Keratinocyte (primary cell): ENCODE results near the gene DOK5. TPM values are rescaled to one million over a fixed set of nuclear protein-coding genes. Genes with fewer than 3 reads are reported as not detected.
"Not testable (repeated sequence)": the region's sequence is repeated elsewhere in the genome, so short reads cannot be mapped to it uniquely, and the experiment has no call there.

ENCODE experiments used
- DNase-seq: peaks from one replicate; pipeline ENCODE4 v3.0.0-alpha.2; 2011; ENCODE audit warnings: low read depth, missing footprints, low spot score
- FAIRE-seq: peaks from 2 replicates; lab custom pipeline; 2011; peaks lifted over from hg19 to GRCh38; lab: Jason Lieb, UNC
- H2AFZ ChIP-seq: 2 replicates; pipeline ENCODE4 v1.6.0; 2012; ENCODE audit warnings: low read length, control low read depth, inconsistent platforms; ENCODE audit not compliant: control insufficient read depth
- H3K27ac ChIP-seq: 2 replicates; pipeline ENCODE4 v1.5.1; 2011; ENCODE audit warnings: low read length; ENCODE audit not compliant: control insufficient read depth, insufficient read depth
- H3K27me3 ChIP-seq: 3 replicates; pipeline ENCODE4 v1.6.0; 2011; ENCODE audit warnings: low read length; ENCODE audit not compliant: control insufficient read depth, insufficient read depth; ENCODE audit errors: extremely low read depth
- H3K36me3 ChIP-seq, 2 experiments: 2 replicates in 1 of 2; 3 replicates in 1 of 2; pipeline ENCODE4 v1.5.1; 2011; ENCODE audit warnings: low read length in 2 of 2, mild to moderate bottlenecking in 1 of 2; ENCODE audit not compliant: control insufficient read depth in 2 of 2, insufficient read depth in 2 of 2; ENCODE audit errors: extremely low read depth in 1 of 2
- H3K4me1 ChIP-seq: 3 replicates; pipeline ENCODE4 v1.5.1; 2011; ENCODE audit warnings: low read length; ENCODE audit not compliant: control insufficient read depth, insufficient read depth; ENCODE audit errors: extremely low read depth
- H3K4me2 ChIP-seq: 3 replicates; pipeline ENCODE4 v1.6.0; 2011; ENCODE audit warnings: low read depth, low read length; ENCODE audit not compliant: control insufficient read depth, insufficient read depth; ENCODE audit errors: extremely low read depth
- H3K4me3 ChIP-seq, 3 experiments: fragments of 200-600 bp in 1 of 3; sonication (generic) in 1 of 3; 2 replicates in 2 of 3; 3 replicates in 1 of 3; pipeline ENCODE4 v1.5.1; 2011 to 2016; ENCODE audit warnings: low read length in 3 of 3, mild to moderate bottlenecking in 3 of 3, control low read depth in 2 of 3, inconsistent platforms in 1 of 3, low read depth in 1 of 3, mixed read lengths in 1 of 3, mixed run types in 1 of 3, moderate library complexity in 1 of 3; ENCODE audit not compliant: control insufficient read depth in 2 of 3, insufficient read depth in 2 of 3; ENCODE audit errors: extremely low read depth in 1 of 3
- H3K79me2 ChIP-seq: 2 replicates; pipeline ENCODE4 v1.6.0; 2012; ENCODE audit warnings: low read length; ENCODE audit not compliant: control insufficient read depth, insufficient read depth
- H3K9ac ChIP-seq: 3 replicates; pipeline ENCODE4 v1.6.0; 2011; ENCODE audit warnings: low read length; ENCODE audit not compliant: control insufficient read depth, insufficient read depth; ENCODE audit errors: extremely low read depth
- H3K9me1 ChIP-seq: 3 replicates; pipeline ENCODE4 v1.6.0; 2011; ENCODE audit warnings: low read length; ENCODE audit not compliant: control insufficient read depth, insufficient read depth; ENCODE audit errors: extremely low read depth
- H3K9me3 ChIP-seq: 2 replicates; pipeline ENCODE4 v1.5.1; 2012; ENCODE audit warnings: low read depth, low read length; ENCODE audit not compliant: control insufficient read depth
- H4K20me1 ChIP-seq: 3 replicates; pipeline ENCODE4 v1.6.0; 2011; ENCODE audit warnings: low read length; ENCODE audit not compliant: control insufficient read depth, insufficient read depth; ENCODE audit errors: extremely low read depth
- CTCF ChIP-seq, 3 experiments: IDR thresholded peaks in 1 of 3; conservative IDR thresholded peaks in 1 of 3; optimal IDR thresholded peaks in 1 of 3; 2 replicates in 2 of 3; 3 replicates in 1 of 3; pipeline versions ENCODE3 to v1.5.1; 2011; ENCODE audit warnings: low read length in 3 of 3, mild to moderate bottlenecking in 3 of 3, moderate library complexity in 2 of 3, control low read depth in 1 of 3, inconsistent platforms in 1 of 3; ENCODE audit not compliant: insufficient read depth in 2 of 3; ENCODE audit errors: extremely low read depth in 1 of 3
- EZH2 ChIP-seq: IDR thresholded peaks from one replicate; pipeline ENCODE4 v1.6.1; 2012; ENCODE audit warnings: inconsistent platforms, mild to moderate bottlenecking, low read length, moderate library complexity
- dilution Hi-C: fragments of 300-500 bp; cut with MboI; formaldehyde crosslinking; loops from one replicate; pipeline ENCODE4 v1.7.0; 2020; ENCODE audit warnings: low sequenced_read_pairs; ENCODE audit not compliant: extremely low pct_ligation_motif_present
- polyA plus RNA-seq, 5 experiments: library from polyadenylated mRNA; depleted of rRNA in 3 of 5; stranded (reverse) in 3 of 5; stranded (forward) in 1 of 5; unstranded in 1 of 5; fragments of >200 nt; gene quantifications; 1 replicate in 1 of 5; 2 replicates in 3 of 5; 3 replicates in 1 of 5; pipeline versions ENCODE4 v1.2.1 to v1.2.3, GENCODE V29; 2011 to 2012; ENCODE audit warnings: missing spikeins in 2 of 5, low read depth in 1 of 5, low replicate concordance in 1 of 5

Gene DOK5
- polyA plus RNA-seq, 1 donor (not counting 4 experiments of a cell fraction or from before 2014, with no cell fraction given), result not detected

- no peak overlapping the region for H3K9ac ChIP-seq
- no peak for FAIRE-seq
- H3K4me1 ChIP-seq, result no peaks in the 10 kb centered on the region
- DNase-seq, result no peak
- H3K4me2 ChIP-seq, result no peak overlapping the region
- no peak overlapping the region for H3K27ac ChIP-seq
- H3K9me3 ChIP-seq, result no peaks in the 10 kb centered on the region
- no peak overlapping the region for H3K4me3 ChIP-seq
- H3K27me3 ChIP-seq, result peaks cover 27% of the 10 kb centered on the region
- no peaks in the 10 kb centered on the region for H3K36me3 ChIP-seq
- H3K79me2 ChIP-seq, result no peaks in the 10 kb centered on the region
- H2AFZ ChIP-seq, result no peak overlapping the region
- dilution Hi-C loops, result no loop called here
- no peaks in the 10 kb centered on the region for H3K9me1 ChIP-seq
- no peak for TF ChIP-seq EZH2
- no peak for TF ChIP-seq CTCF (optimal IDR thresholded peaks at IDR 0.05 in 1 of 3, IDR thresholded peaks at IDR 0.05 in 1 of 3, conservative IDR thresholded peaks at IDR 0.05 in 1 of 3; ENCODE audit: extremely low read depth in 1 of 3, insufficient read depth in 2 of 3, low read length in 3 of 3)
- no peaks in the 10 kb centered on the region for H4K20me1 ChIP-seq
Measured at GRCh38 chr20:54477191-54477955, 2.0 kb downstream of the DOK5 start.

DNA sequence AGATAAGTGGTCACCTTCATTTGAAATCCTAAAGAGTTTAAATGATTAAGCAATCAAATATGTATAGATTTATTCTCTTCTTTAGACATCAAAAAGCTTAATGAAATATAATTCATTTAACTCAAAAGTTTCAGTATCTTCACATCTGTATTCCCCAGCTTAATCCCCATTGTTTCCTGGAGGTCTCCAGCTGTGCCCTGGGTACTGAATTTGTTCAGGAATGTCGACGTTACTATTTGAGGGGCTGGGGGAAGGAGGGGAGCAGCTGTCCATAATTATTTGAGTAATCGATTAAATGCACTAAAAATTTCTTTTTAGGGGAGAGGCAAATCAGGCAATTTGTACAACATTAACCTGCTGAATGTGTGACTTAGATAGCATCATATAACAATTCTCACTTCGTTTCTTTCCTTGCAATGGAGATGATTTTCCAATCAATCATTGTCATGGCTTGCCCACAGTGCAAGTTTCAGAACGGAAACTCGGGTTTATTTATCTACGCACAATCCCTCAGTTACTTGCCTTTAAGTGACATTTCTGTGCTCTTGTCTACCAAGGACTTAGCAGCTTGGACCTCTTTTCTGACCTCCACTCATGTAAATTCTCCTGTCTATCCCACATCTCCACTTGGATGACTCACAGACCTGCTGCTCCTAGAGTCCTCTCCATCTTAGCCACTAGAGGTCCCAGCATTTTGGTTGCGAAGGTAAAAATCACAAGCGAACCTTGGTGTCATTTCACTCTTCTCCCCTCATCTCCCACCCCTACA lies 3.9 kb downstream of the DOK5 start:
- Histone ChIP-seq H3K4me2 (no peak overlapping the region), H3K27me3 (peaks cover 24% of the 10 kb centered on the region), H3K9me3 (no peaks in the 10 kb centered on the region), H3K9me1 (no peaks in the 10 kb centered on the region), H3K79me2 (no peaks in the 10 kb centered on the region), H3K4me1 (no peaks in the 10 kb centered on the region), H4K20me1 (no peaks in the 10 kb centered on the region), H2AFZ (no peak overlapping the region), H3K9ac (no peak overlapping the region), H3K27ac (no peak overlapping the region), H3K4me3 (no peak overlapping the region), H3K36me3 (no peaks in the 10 kb centered on the region)
- dilution Hi-C loops, result no loop called here
- no peak for FAIRE-seq
- TF ChIP-seq EZH2 (no peak), CTCF (optimal IDR thresholded peaks at IDR 0.05 in 1 of 3, IDR thresholded peaks at IDR 0.05 in 1 of 3, conservative IDR thresholded peaks at IDR 0.05 in 1 of 3; ENCODE audit: extremely low read depth in 1 of 3, insufficient read depth in 2 of 3, low read length in 3 of 3) (peak in 2 of 3 experiments; percentile 17 to 31)
- no peak for DNase-seq

GRCh38 chr20:54479937-54480336 lies 4.5 kb downstream of the DOK5 start:
- dilution Hi-C loops, FAIRE-seq: not testable (repeated sequence)
- peaks cover 18% of the 10 kb centered on the region for H3K27me3 ChIP-seq

More at GRCh38 chr20:54479937-54480336, 4.5 kb downstream of the DOK5 start:
- H3K4me3 ChIP-seq, DNase-seq, H4K20me1 ChIP-seq, H3K79me2 ChIP-seq, H3K27ac ChIP-seq, H3K4me2 ChIP-seq, H3K36me3 ChIP-seq, H3K4me1 ChIP-seq, H3K9ac ChIP-seq, H3K9me3 ChIP-seq, H3K9me1 ChIP-seq, H2AFZ ChIP-seq: not testable (repeated sequence)
